Endometrial microvascular endothelial cells (primary cell): ENCODE data around the gene CPT2. TPM values are rescaled to one million over a fixed set of nuclear protein-coding genes. Genes with fewer than 3 reads are reported as not detected.
"Not testable (repeated sequence)": the region's sequence is repeated elsewhere in the genome, so short reads cannot be mapped to it uniquely, and the experiment has no call there.

ENCODE experiments used
- in situ Hi-C: cut with HindIII; loops from 2 replicates; pipeline ENCODE4 v1.10.0; 2017; ENCODE audit warnings: low sequenced_read_pairs, low pct_unique_long_range_greater_than_20kb; ENCODE audit errors: inconsistent ontology term
- total RNA-seq: library from RNA; depleted of rRNA; stranded (reverse); fragments of >200 nt; gene quantifications from one replicate; pipeline ENCODE4 v1.2.3, GENCODE V29; 2015; ENCODE audit errors: inconsistent ontology term

The CPT2 gene
- total RNA-seq, 1 donor from 2014 or later: 15.8 TPM

DNA sequence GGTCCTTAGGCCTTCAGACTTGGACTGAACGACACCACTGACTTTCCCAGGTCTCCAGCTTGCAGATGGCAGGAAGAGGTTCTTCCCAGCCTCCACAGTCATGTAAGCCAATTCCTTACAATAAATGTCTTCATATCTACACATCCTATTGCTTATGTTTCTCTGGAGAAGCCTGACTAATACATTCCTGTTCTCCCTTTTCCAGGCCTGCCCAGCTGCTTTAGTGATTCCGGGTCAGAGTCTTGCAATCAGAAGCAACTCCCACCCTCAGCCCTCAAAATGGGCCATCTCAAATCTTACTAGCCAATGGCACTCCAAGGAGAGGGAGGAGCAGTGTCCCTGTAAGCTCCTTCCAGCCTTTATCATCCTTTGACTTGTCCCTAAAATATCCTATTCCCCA lies 16.4 kb upstream of the CPT2 start:
- in situ Hi-C loops: no loop called here

DNA sequence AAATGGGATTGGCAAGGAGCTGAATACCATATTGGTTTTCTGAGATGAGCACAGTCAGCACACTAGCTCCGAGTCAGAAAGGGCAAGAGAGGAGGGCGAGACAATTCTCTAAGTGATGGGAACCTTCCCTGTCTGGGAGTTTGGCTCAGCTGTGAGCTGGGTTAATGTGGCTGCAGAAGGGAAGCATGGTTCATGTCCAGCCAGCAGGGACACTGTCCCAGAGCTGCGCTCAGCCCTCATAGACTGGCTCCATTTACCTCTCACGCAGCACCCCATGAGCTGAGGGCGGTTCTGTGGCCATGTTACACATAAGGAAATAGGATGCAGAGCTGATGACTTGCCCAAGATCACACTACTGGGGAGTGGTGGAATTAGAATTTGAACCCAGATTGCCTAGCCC lies 15.7 kb upstream of the CPT2 start:
- in situ Hi-C loops: no loop called here

DNA sequence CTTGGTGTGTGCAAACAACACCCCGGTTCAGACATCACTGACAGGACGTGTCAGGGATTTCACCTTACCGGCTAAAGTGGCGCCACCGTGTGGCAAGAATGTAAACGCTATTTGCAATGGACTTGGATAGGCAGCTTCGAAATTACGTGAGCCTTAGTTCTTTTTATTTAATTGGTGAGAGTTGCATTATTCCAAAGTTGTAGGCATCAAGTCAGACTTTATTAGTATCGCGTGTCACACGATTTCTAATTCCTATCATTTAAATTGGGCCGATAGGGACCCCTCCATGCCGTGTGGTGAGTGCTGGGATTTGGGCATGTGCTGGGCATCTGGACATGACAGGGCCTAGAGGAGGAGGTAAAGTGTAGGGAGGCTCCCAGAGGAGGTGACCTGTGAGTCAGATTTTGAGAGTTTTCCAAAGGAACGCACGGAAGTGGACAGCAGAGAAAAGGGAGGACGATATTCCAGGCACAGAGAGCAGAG lies 14.5 kb upstream of the CPT2 start:
- in situ Hi-C loops: no loop called here

DNA sequence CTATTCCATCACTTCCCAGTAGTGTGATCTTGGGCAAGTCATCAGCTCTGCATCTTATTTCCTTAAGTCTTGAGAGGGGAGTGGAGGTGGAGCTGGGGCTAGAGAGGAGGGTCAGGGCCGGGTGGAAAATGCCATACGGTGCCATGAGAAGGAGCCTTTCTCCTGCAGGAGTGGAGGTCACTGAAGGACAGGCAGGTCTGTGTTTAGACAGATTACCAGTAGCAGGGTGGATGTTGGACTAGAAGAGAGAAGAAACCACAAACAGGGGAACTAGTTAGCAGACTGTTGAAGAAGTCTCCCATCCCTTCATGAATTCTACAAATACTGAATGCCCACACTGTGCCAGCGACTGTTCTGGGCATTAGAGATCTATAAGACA lies 13.9 kb upstream of the CPT2 start:
- in situ Hi-C loops: no loop called here

DNA sequence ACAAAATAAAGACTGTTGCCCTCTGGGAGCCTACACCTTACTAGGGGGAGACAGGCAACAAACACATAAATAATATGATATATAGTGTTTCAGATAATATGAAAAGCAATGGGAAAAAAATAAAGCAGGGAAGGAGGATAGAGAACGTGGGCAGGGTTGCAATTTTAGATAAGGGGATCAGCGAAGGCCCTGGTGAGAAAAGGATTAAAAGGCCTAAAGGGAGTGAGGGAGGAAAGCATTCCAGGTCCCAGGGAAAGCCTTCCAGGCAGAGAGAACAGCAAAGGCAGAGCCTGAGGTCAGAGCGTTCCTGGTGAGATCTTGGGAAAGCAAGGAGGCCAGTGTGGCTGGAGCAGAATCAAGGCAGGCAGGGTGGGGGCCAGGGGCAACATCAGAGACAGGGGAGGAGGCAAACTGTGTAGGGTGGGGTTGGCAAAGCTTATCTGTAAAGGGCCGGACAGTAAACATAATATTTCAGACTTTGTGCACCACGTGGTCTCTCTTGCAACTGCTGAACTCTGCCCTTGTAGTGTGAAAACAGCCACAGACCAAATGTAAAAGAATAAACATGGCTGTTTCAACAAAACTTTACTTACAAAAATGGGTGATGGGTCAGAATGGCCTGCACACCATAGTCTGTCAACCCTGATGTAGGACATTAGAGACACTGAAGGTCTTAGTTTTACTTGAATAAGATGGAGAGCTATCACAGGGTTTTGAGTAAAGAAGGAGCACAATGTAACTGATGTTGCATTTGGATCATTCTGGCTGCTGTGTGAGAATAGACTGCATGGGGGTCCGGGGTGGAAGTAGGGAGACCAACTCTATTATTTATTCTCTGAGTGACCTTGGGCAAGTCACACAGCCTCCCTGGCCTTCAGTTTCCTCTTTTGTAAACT lies 13.3 kb upstream of the CPT2 start:
- in situ Hi-C loops: no loop called here

DNA sequence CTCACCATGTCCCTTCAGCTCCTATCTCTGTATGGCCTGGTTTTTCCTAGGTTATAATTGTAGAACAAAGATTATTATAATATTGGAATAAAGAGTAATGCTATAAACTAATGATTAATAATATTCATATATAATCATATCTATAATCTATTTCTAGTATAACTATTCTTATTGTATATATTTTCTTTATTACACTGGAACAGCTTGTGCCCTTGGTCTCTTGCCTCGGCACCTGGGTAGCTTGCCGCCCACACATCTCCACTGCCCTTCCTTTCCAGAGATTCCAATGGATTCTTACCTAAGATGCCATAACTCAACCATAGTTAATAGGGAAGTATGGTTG lies 10.7 kb upstream of the CPT2 start:
- in situ Hi-C loops: not testable (repeated sequence)

DNA sequence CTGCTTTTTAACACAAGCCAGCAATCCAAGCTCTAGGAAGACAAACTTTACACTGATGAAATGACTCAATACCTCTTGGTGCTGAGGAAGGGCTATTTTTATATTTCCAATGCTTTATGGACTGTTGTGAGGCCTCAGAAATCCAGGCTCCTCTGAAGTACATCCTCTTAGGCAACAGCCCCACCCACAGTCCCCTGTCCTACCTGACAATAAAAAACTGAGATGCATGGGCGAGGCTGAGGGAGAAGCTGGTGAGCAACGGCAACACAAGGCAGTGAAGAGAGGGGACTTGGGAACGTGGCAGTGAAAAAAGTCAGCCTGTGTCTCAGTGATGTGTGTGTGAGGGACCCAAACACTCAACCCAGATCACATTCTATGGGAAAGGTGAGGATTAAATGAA lies 10.1 kb upstream of the CPT2 start:
- in situ Hi-C loops: no loop called here

DNA sequence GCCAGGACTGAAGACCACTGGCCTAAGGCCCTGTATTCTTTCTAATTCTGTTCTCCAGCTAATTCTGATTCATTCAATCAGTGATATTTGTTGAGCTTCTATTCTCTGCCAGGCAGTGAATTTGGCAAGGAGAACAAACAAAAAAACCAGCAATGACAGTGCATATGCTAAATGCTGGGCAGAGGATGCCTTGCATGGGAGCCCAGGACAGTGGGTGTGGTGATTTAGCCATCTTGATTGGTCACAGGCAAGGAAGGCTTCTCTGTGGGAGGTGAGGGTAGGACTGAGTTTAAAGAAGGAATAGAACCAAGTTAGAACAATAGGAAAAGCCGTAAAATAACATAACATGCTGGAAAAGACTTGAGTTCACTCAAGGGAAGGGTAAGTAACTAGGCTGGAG lies 9.2 kb upstream of the CPT2 start:
- in situ Hi-C loops: no loop called here

DNA sequence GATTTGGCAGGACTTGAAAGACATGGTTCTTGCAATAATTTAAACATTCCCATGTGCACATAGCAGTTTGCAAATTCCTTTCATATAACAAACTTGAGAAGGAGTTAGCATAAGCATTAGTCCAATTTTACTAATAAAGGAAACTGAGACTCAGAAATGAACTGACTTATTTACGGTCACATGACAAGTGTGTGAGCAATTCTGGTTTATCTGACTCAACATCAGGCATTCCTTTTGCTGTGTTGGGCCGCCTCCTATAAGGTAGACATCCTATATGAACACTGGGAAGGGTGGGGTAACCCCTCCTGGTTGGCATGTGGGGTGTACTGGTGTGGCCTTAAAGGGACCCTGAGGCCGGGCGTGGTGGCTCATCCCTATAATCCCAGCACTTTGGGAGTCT lies 8.5 kb upstream of the CPT2 start:
- in situ Hi-C loops: no loop called here

DNA sequence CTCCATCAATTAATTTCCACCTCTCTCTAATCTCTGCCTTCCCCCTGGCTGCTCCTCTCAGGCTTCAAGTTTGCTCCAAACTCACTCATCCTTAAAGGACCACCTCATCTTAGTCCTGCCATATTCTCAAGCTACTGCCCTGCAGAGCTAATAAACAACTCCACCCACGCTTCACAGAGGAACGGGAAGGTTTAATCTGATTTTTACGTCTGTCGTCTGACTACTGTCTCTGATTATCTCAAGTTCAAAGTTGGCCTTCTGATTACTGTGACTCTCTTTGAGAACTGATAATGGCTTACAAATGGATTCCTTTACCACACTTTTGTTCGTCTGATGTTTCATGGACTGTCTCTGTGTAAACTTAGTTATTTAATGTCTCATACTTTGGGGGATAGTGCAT lies 7.6 kb upstream of the CPT2 start:
- in situ Hi-C loops: no loop called here

DNA sequence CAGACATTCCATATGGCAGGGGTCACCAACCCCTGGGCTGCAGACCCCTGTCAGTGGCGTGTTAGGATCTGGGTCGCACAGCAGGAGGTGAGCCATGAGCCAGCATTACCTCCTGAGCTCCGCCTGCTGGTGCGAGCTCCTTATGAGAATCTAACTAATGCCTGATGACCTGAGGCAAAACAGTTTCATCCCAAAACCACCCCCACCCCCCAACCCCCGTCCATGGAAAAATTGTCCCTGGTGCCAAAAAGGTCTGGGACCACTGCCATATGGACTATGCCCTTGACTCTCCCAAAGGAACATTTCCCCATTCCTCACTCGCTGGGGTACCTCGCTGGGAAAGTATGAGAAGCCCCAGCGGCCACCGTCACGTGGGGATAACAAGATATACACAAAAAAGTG lies 6.4 kb upstream of the CPT2 start:
- in situ Hi-C loops: no loop called here

DNA sequence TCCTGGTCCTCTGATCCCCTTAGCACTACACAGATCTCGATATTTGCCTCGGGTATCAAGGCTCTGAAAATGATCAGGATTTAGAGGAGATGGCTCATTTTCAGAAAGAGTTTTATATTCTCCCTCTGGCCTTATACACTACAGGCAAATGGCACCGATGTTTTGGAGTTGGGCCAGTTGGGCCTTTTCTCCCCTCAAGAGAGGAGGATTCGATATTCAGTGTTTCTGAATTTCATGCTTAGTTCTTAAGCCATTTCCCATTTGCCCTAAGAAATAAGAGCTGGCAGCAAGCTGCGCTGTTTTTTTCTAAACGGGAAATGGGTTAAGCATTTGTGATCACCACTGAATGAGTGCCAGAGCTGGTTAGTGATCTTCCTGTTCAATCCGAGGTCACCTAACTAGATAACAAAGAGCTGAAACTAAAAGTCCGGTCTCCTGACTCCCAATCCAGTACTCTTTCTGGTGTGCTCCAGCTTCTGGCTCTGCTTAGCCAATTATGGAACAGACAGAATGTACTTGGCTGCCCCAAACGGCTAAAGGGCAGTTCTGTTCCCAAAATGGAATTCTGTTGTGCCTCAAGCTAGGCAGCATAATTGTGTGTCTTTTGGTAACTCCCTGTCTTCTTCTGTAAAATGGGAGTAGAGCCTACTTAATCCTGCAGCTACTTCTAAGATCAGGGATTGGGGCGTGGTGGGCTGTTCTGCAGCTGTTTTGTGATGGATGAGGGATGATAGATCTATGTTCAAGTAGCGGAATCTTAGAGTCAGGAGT lies 1.2 kb upstream of the CPT2 start:
- in situ Hi-C loops: no loop called here

DNA sequence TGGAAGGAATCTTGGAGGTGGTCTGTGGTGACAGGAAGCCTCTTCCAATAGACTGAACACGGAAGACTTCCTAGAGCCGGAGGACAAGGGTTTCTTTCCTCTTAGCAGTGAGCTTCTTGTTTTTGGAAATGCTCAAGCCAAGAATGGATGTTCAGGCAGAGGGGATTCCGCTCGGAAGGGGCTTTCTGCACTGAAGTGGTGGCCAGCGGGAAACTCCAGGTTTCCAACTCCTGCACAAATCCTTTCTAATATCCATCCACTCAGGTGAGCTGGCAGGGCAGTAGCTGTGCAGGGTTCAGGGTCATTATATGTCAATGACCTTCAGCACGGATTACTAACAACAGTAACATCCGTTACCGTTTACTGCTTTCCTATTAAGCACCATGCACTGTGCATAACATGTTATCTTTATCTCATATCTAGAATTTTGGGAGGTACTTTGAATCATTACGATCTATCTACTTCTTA lies 573 bp upstream of the CPT2 start:
- in situ Hi-C loops: no loop called here

DNA sequence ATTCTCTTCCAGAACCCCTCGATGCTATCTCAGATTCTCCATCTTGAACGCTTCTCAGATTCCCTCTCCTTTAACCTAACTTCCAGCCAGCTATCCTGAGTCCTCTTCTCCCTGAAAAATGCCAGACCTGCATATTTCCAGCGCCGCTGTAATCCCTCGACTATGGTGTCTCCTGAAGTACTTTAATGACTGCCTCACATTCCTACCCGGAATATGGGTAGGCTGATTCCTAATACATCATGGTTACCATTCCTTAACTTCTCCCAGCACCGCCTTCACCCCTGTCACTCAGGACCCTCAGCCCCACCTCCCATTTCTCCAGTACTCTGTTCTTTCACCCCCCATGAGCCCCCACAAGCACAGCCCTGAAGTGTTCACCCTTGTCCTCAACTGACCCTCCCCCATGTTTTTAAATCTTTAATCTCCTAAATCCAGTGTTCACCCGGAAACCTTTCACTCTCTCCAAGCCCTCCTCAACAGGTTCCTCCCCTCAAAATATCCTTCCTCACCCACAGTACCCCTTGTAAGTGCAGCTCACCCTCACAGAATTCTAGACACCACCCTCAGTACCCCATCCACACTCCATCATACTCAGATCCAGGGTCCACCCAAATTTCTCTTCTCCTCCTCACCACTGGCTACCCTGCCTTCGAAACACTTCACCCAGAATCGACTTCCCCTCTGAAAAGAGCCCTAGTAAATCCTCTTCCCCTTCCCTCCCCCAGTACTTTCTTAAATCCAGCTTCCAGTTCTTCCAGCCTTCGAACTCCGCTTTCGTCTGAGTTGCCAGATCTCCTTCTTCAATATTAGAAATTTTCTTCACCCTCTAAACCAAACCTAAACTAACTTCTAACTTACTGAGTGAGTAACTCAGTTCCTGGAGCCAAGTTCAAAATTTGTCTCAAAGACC lies 922 bp downstream of the CPT2 start:
- in situ Hi-C loops: no loop called here

DNA sequence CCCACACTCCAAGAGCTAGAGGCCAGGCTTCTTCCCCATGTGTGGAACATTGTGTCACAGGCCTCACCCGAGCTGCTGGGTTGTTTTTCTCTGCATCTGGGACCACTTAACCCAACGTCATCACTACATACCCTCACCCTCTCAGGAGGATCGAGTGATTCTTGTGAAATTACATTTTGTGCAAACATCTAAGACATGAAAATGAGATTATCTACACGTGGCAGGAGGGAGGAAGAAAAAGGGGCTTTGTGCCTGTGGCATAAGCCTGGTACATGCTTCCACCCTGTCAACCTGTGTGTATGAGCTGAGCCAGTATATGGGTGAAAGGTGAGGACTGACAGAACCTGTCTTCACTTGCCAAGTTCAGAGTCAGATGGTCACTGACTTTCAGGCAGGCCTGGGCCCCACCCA lies 1.6 kb downstream of the CPT2 start:
- in situ Hi-C loops: no loop called here

DNA sequence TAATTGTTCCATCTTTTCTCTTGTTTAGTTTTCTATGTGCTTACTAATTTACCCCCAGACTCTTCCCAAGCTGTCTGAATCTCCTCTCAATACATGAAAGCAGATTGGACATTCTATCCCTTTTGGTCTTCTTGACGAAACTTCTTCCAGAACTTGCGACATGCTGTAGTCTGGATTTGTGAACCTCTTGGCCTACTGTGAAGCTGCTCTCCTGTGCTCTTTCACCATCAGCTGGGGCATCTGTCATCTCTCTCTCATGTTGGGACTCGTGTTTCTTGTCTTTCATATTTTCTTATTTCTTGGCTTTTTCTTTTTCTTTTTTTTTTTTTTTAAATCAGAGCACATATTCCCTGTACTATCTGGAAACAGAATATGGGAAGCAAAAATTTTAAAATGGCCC lies 6.8 kb downstream of the CPT2 start:
- in situ Hi-C loops: no loop called here

DNA sequence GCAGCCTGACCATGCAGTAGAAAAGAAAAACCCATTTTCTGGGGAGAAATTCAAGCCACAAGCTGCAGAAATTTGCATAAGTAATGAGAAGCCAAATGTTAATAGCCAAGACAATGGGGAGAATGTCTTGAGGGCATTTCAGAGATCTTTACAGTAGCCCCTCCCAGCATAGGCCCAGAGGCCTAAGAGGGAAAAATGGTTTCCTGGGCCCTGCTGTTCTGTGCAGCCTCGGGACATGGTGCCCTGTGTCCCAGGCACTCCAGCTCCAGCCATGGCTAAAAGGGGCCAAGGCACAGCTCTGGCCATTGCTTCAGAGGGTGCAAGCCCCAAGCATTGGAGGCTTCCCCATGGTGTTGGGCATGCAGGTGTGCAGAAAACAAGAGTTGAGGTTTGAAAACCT lies 8.9 kb downstream of the CPT2 start:
- in situ Hi-C loops: not testable (repeated sequence)

DNA sequence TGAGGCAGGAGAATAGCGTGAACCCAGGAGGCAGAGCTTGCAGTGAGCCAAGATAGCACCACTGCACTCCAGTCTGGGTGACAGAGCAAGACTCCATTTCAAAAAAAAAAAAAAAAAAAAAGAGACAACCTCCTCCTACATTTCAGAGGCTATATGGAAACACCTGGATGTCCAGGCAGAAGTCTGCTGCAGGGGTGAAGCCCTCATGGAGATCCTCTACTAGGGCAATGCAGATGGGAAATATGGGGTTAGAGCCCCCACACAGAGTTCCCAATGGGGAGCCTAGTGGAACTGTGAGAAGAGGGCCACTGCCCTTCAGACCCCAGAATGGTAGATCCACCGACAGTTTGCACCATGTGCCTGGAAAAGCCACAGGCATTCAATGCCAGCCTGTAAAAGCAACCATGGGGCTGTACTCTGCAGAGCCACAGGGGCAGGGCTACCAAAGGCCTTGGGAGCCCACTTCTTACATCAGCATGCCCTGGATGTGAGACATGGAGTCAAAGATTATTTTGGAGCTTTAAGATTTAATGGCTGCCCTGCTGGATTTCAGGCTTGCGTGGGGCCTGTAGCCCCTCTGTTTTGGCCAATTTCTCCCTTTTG lies 9.6 kb downstream of the CPT2 start:
- in situ Hi-C loops: not testable (repeated sequence)
